Measurements from ENCODE around the gene ACAA1. TPM values are rescaled to one million over a fixed set of nuclear protein-coding genes. Genes with fewer than 3 reads are reported as not detected.

ACAA1 gene
- total and polyA plus RNA-seq, 2 of the 4 experiments (the other 2 are of a cell fraction), result 30.8 to 62.4 TPM

DNA sequence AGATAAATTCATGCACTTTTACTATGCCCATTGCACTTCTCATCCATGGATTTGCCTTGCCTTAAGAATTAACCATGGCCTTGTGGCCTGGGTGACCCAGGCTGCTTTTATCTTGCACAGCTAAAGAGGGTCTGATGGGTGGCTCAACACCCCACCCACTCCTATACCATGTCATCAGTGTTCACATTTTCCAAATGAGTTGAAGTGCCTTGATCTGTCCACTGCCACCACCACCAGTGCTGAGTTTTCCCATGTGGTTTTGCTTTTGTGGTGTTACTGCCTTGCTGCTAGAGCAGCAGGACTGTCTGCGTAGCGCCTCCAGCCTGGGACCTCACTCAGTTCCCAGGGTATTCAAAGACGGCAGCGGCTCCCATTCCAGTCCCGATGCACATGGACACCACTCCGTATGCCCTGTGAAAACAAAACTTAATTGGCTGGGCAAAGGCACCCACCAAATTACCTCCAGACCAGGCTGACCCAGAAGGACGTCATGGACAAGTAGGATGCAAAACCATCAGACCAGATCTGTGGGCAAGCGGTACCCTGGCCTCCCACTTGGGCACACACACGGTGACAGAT lies 14.1 kb downstream of the ACAA1 start (continued):
- TF ChIP-seq, protein P1, sequence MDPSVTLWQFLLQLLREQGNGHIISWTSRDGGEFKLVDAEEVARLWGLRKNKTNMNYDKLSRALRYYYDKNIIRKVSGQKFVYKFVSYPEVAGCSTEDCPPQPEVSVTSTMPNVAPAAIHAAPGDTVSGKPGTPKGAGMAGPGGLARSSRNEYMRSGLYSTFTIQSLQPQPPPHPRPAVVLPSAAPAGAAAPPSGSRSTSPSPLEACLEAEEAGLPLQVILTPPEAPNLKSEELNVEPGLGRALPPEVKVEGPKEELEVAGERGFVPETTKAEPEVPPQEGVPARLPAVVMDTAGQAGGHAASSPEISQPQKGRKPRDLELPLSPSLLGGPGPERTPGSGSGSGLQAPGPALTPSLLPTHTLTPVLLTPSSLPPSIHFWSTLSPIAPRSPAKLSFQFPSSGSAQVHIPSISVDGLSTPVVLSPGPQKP (IDR thresholded peaks at IDR 0.05; ENCODE audit: borderline replicate concordance, low read depth, low read length), result no peak
- no peak for TF ChIP-seq RFX5 (IDR thresholded peaks at IDR 0.05; ENCODE audit: low read depth, low read length)

DNA sequence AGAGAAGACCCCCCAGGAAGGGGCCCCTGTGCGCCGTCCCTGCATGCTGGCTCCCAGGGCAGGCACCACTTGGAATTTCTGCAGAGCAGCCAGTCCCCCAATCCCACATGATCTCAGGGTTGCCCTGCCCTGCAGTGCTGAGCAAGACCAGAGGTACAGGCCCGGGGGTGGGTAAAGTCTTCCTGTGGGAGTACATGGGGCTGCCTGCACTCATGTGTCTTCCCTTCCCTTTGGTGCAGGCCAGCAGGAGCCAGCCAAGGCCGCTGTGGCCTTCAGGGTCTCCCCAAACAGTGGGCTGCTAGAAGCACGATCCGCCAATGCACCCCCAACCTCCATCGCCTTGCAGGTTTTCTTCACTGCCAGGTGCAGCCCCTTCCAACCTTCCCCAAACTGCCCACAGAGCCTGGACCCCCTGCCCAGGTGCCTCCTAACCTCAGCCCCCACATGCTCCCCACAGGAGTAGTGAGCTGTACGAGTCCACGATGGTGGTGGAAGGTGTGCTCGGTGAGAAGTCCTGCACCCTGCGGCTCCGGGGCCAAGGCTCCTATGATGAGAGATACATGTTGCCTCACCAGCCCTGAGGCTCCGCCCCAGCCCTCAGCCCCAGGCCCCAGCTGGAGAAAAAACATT lies 15.0 kb downstream of the ACAA1 start:
- Histone ChIP-seq H4K8ac (ENCODE audit: low read depth in 2 of 2, low read length in 2 of 2) (no peak overlapping the region), H3K36me3 (ENCODE audit: control insufficient read depth, insufficient read depth, low read length) (peaks cover 40% of the 10 kb centered on the region)
- WGBS, 2 experiments (ENCODE audit: extremely low coverage in 2 of 2, insufficient read length in 1 of 2), result 100% methylated on average over 3 of the region's 13 CpGs; no CpG with 5 or more reads in 1 of the 2 experiments
- TF ChIP-seq SMC3 (IDR thresholded peaks at IDR 0.05; ENCODE audit: low read depth, low read length), result no peak
- TF ChIP-seq MAZ (IDR thresholded peaks at IDR 0.05; ENCODE audit: borderline replicate concordance, low read depth, low read length), result no peak
- TF ChIP-seq FOS (IDR thresholded peaks at IDR 0.05; ENCODE audit: low read depth, low read length), result no peak
- no peak for TF ChIP-seq POLR2A (IDR thresholded peaks at IDR 0.05; ENCODE audit: low read depth, low read length)
- no peak for TF ChIP-seq NFE2L2 (IDR thresholded peaks at IDR 0.05; ENCODE audit: low read depth, low read length)
- no peak for TF ChIP-seq MXI1 (IDR thresholded peaks at IDR 0.05; ENCODE audit: borderline replicate concordance, low read depth, low read length)
- no peak for TF ChIP-seq CHD1 (IDR thresholded peaks at IDR 0.05; ENCODE audit: low read depth, low read length)
- no peak for TF ChIP-seq CEBPB (IDR thresholded peaks at IDR 0.05; ENCODE audit: low read depth, low read length)
- no peak for TF ChIP-seq BHLHE40 (IDR thresholded peaks at IDR 0.05; ENCODE audit: low read depth, low read length)
- TF ChIP-seq, protein P2, sequence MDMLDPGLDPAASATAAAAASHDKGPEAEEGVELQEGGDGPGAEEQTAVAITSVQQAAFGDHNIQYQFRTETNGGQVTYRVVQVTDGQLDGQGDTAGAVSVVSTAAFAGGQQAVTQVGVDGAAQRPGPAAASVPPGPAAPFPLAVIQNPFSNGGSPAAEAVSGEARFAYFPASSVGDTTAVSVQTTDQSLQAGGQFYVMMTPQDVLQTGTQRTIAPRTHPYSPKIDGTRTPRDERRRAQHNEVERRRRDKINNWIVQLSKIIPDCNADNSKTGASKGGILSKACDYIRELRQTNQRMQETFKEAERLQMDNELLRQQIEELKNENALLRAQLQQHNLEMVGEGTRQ (IDR thresholded peaks at IDR 0.05; ENCODE audit: low read depth, low read length), result no peak
- TF ChIP-seq MAFK (IDR thresholded peaks at IDR 0.05; ENCODE audit: low read depth, low read length), result no peak
- no peak for TF ChIP-seq RFX5 (IDR thresholded peaks at IDR 0.05; ENCODE audit: low read depth, low read length)

More for the DNA sequence above, 15.0 kb downstream of the ACAA1 start:
- Histone ChIP-seq H3K9me1 (ENCODE audit: insufficient read depth, low read length) (0 out of 2 replicates have a peak, but pooled peaks cover 3% of the 10 kb centered on the region), H3K23ac (ENCODE audit: low read depth, low read length) (no peak overlapping the region), H2BK120ac (ENCODE audit: low read depth, low read length) (no peak overlapping the region), H3K14ac (replicated peaks; ENCODE audit: low read depth, low read length) (no peak overlapping the region), H2BK5ac (ENCODE audit: low read depth, low read length, poor library complexity, severe bottlenecking) (no peak overlapping the region), H4K20me1 (ENCODE audit: insufficient read depth, low read length) (no peaks in the 10 kb centered on the region), H2AFZ (replicated peaks; ENCODE audit: low read length, poor library complexity) (peak overlapping the region; percentile 21), H3K4me1 (ENCODE audit: control insufficient read depth, insufficient read depth, low read length) (no peaks in the 10 kb centered on the region), H3K18ac (ENCODE audit: low read depth, low read length) (no peak overlapping the region), H4K5ac (ENCODE audit: low read depth, low read length) (no peak overlapping the region), H4K91ac (ENCODE audit: insufficient read depth, low read depth, low read length) (no peak overlapping the region), H3K27me3 (ENCODE audit: control insufficient read depth, insufficient read depth, low read length) (no peaks in the 10 kb centered on the region), H3K27ac (ENCODE audit: insufficient read depth, low read length) (no peak overlapping the region), H2AK5ac (ENCODE audit: low read depth, low read length) (no peak overlapping the region), H3K4me2 (ENCODE audit: low read depth, low read length) (no peak overlapping the region), H3K9ac (ENCODE audit: low read depth, low read length) (no peak overlapping the region), H2AK9ac (replicated peaks; ENCODE audit: low read depth, low read length, poor library complexity) (no peak overlapping the region), H3K56ac (ENCODE audit: extremely low read depth, insufficient read depth, low read length) (no peak overlapping the region), H3K9me3 (ENCODE audit: control insufficient read depth, insufficient read depth, low read length) (no peaks in the 10 kb centered on the region), H3K79me1 (ENCODE audit: low read depth in 1 of 2, low read length in 2 of 2) (no peaks in the 10 kb centered on the region), H2BK15ac (ENCODE audit: low read depth, low read length) (no peak overlapping the region), H3K4me3 (ENCODE audit: insufficient read depth, low read depth, low read length) (no peak overlapping the region), H2BK20ac (ENCODE audit: low read depth, low read length) (no peak overlapping the region), H3K4ac (ENCODE audit: low read depth, low read length) (no peak overlapping the region)
- in situ Hi-C loops (cut with MboI; ENCODE audit: low sequenced_read_pairs) (loop anchor here (10.0 kb wide), 1 partner anchor 223 kb away; the partner anchor contains the start of gene XYLB), dilution Hi-C loops (cut with HindIII; ENCODE audit: low sequenced_read_pairs, unreplicated experiment) (no loop called here), intact Hi-C loops (cut with micrococcal nuclease) (no loop called here)
- no peak for ATAC-seq (ENCODE audit: low read depth)
- no TSS peak for BruUV-seq (replicated peaks)
- CTCF ChIA-PET, result no interaction called here
- POLR2A ChIA-PET (ENCODE audit: unreplicated experiment), result no interaction called here
- no peak for DNase-seq
